H9 (cell line): ENCODE results near the gene SPATA18. TPM values are rescaled to one million over a fixed set of nuclear protein-coding genes. Genes with fewer than 3 reads are reported as not detected.

Source experiments
- DNase-seq: peaks from one replicate; pipeline ENCODE4 v3.0.0-alpha.2; 2017
- H2AFZ ChIP-seq: one replicate; pipeline ENCODE4 v1.6.1; 2013; ENCODE audit warnings: mild to moderate bottlenecking, low read length, control low read depth, moderate library complexity
- H2AK5ac ChIP-seq: 2 replicates; pipeline ENCODE4 v1.6.1; 2013; ENCODE audit warnings: low read length, control low read depth, mixed read lengths; ENCODE audit not compliant: insufficient read length
- H2BK120ac ChIP-seq: one replicate; pipeline ENCODE4 v1.6.1; 2013; ENCODE audit warnings: low read depth, mild to moderate bottlenecking, low read length, control low read depth, inconsistent platforms; ENCODE audit not compliant: poor library complexity, severe bottlenecking
- H2BK12ac ChIP-seq: 2 replicates; pipeline ENCODE4 v1.6.1; 2013; ENCODE audit warnings: low read length, control low read depth, mixed read lengths, low read depth; ENCODE audit not compliant: insufficient read length
- H2BK15ac ChIP-seq: 2 replicates; pipeline ENCODE4 v1.6.1; 2013; ENCODE audit warnings: low read depth, low read length, control low read depth
- H2BK20ac ChIP-seq: one replicate; pipeline ENCODE4 v1.6.1; 2013; ENCODE audit warnings: low read depth, mild to moderate bottlenecking, low read length, control low read depth, inconsistent platforms; ENCODE audit not compliant: poor library complexity, severe bottlenecking
- H2BK5ac ChIP-seq: 2 replicates; pipeline ENCODE4 v1.6.1; 2013; ENCODE audit warnings: low read length, control low read depth, mixed read lengths; ENCODE audit not compliant: insufficient read length
- H3K14ac ChIP-seq: 2 replicates; pipeline ENCODE4 v1.6.1; 2013; ENCODE audit warnings: low read length, control low read depth; ENCODE audit not compliant: insufficient read depth
- H3K18ac ChIP-seq: 2 replicates; pipeline ENCODE4 v1.6.1; 2013; ENCODE audit warnings: low read depth, mild to moderate bottlenecking, mixed read lengths, low read length, control low read depth; ENCODE audit not compliant: insufficient read length
- H3K23ac ChIP-seq: 2 replicates; pipeline ENCODE4 v1.6.1; 2013; ENCODE audit warnings: low read length, control low read depth, mixed read lengths, low read depth; ENCODE audit not compliant: insufficient read length
- H3K23me2 ChIP-seq: 2 replicates; pipeline ENCODE4 v1.6.1; 2013; ENCODE audit warnings: low read depth, mild to moderate bottlenecking, mixed read lengths, low read length, control low read depth; ENCODE audit not compliant: insufficient read length, poor library complexity, severe bottlenecking
- H3K27ac ChIP-seq: 2 replicates; pipeline ENCODE4 v1.5.1; 2013; ENCODE audit warnings: low read length, control low read depth, mixed read lengths, low read depth; ENCODE audit not compliant: insufficient read length
- H3K27me3 ChIP-seq: 2 replicates; pipeline ENCODE4 v1.6.1; 2013; ENCODE audit warnings: low read length, control low read depth, inconsistent platforms; ENCODE audit not compliant: insufficient read depth
- H3K4ac ChIP-seq: 2 replicates; pipeline ENCODE4 v1.6.1; 2013; ENCODE audit warnings: low read depth, mild to moderate bottlenecking, control low read depth, inconsistent platforms, low read length, moderate library complexity
- H3K4me1 ChIP-seq: 2 replicates; pipeline ENCODE4 v1.6.1; 2013; ENCODE audit warnings: low read length, control low read depth, inconsistent platforms; ENCODE audit not compliant: insufficient read depth
- H3K4me2 ChIP-seq: 2 replicates; pipeline ENCODE4 v1.6.1; 2013; ENCODE audit warnings: low read length, control low read depth, mixed read lengths; ENCODE audit not compliant: insufficient read length, insufficient read depth
- H3K56ac ChIP-seq: 2 replicates; pipeline ENCODE4 v1.6.1; 2013; ENCODE audit warnings: low read depth, mild to moderate bottlenecking, mixed read lengths, low read length, control low read depth; ENCODE audit not compliant: insufficient read length
- H3K79me1 ChIP-seq: 2 replicates; pipeline ENCODE4 v1.6.1; 2013; ENCODE audit warnings: low read depth, mild to moderate bottlenecking, moderate library complexity, low read length, control low read depth, inconsistent platforms; ENCODE audit not compliant: insufficient read depth, poor library complexity, severe bottlenecking
- H3K79me2 ChIP-seq: 2 replicates; pipeline ENCODE4 v1.6.1; 2013; ENCODE audit warnings: low read length, control low read depth, inconsistent platforms; ENCODE audit not compliant: insufficient read depth
- H3K9ac ChIP-seq: 2 replicates; pipeline ENCODE4 v1.6.1; 2013; ENCODE audit warnings: low read length, control low read depth, mixed read lengths; ENCODE audit not compliant: insufficient read length; ENCODE audit errors: extremely low read depth
- H3K9me3 ChIP-seq: one replicate; pipeline ENCODE4 v1.6.1; 2013; ENCODE audit warnings: low read depth, low read length, inconsistent platforms; ENCODE audit not compliant: control insufficient read depth
- H3T11ph ChIP-seq: one replicate; pipeline ENCODE4 v1.6.1; 2013; ENCODE audit warnings: mild to moderate bottlenecking, low read length, control low read depth, inconsistent platforms
- H4K20me1 ChIP-seq: one replicate; pipeline ENCODE4 v1.6.1; 2013; ENCODE audit not compliant: control insufficient read depth, insufficient read length, insufficient read depth
- H4K5ac ChIP-seq: 2 replicates; pipeline ENCODE4 v1.6.1; 2013; ENCODE audit warnings: low read depth, mild to moderate bottlenecking, mixed read lengths, low read length, control low read depth; ENCODE audit not compliant: insufficient read length
- H4K8ac ChIP-seq: replicated peaks from 2 replicates; pipeline ENCODE4 v1.6.1; 2013; ENCODE audit warnings: low read length, control low read depth, mixed read lengths, low read depth; ENCODE audit not compliant: insufficient read length
- H4K91ac ChIP-seq: 2 replicates; pipeline ENCODE4 v1.6.1; 2013; ENCODE audit warnings: low read depth, mild to moderate bottlenecking, moderate library complexity, mixed read lengths, low read length, control low read depth; ENCODE audit not compliant: insufficient read length
- H3K27ac Mint-ChIP-seq, 3 experiments: 2 replicates in 2 of 3; 3 replicates in 1 of 3; pipeline ENCODE4 v1.8.0; 2020 to 2021; ENCODE audit warnings: mixed read lengths in 3 of 3, mild to moderate bottlenecking in 1 of 3, moderate library complexity in 1 of 3
- H3K27me3 Mint-ChIP-seq: 2 replicates; pipeline ENCODE4 v1.8.0; 2021; ENCODE audit warnings: low read depth, mild to moderate bottlenecking, moderate library complexity, mixed read lengths
- H3K36me3 Mint-ChIP-seq, 3 experiments: 2 replicates in 2 of 3; 3 replicates in 1 of 3; pipeline ENCODE4 v1.8.0; 2020 to 2021; ENCODE audit warnings: low read depth in 3 of 3, mixed read lengths in 3 of 3; ENCODE audit not compliant: insufficient read depth in 1 of 3
- H3K4me1 Mint-ChIP-seq, 2 experiments: 2 replicates each; pipeline ENCODE4 v1.8.0; 2020; ENCODE audit warnings: mixed read lengths in 2 of 2
- H3K4me3 Mint-ChIP-seq, 2 experiments: 2 replicates in 1 of 2; 3 replicates in 1 of 2; pipeline ENCODE4 v1.8.0; 2020 to 2021; ENCODE audit warnings: mild to moderate bottlenecking in 2 of 2, mixed read lengths in 2 of 2, moderate library complexity in 1 of 2
- H3K9me3 Mint-ChIP-seq, 2 experiments: 2 replicates in 1 of 2; 3 replicates in 1 of 2; pipeline ENCODE4 v1.8.0; 2020; ENCODE audit warnings: mild to moderate bottlenecking in 2 of 2, mixed read lengths in 2 of 2, moderate library complexity in 1 of 2
- WGBS: extraction: QIAGEN DNeasy Blood & Tissue Kit; methylation state at CpG from one replicate; pipeline ENCODE4 v1.1.7; 2013; ENCODE audit warnings: missing lambda C conversion rate, low lambda C conversion rate, mixed read lengths; ENCODE audit not compliant: insufficient read length; ENCODE audit errors: extremely low coverage; 5-methylcytosine and 5-hydroxymethylcytosine counted together
- total RNA-seq: library from RNA; stranded (reverse); gene quantifications from 2 replicates; pipeline ENCODE4 v1.2.1, GENCODE V29; 2021
- TF ChIP-seq, protein P1 (sequence below): fragments of 200-600 bp; sonication (generic); conservative IDR thresholded peaks from 3 replicates; pipeline ENCODE4 v1.8.0; 2021; ENCODE audit warnings: antibody characterized with exemption, mild to moderate bottlenecking

SPATA18 gene
- total RNA-seq, 1 experiment from 2014 or later, result 3.9 TPM

DNA sequence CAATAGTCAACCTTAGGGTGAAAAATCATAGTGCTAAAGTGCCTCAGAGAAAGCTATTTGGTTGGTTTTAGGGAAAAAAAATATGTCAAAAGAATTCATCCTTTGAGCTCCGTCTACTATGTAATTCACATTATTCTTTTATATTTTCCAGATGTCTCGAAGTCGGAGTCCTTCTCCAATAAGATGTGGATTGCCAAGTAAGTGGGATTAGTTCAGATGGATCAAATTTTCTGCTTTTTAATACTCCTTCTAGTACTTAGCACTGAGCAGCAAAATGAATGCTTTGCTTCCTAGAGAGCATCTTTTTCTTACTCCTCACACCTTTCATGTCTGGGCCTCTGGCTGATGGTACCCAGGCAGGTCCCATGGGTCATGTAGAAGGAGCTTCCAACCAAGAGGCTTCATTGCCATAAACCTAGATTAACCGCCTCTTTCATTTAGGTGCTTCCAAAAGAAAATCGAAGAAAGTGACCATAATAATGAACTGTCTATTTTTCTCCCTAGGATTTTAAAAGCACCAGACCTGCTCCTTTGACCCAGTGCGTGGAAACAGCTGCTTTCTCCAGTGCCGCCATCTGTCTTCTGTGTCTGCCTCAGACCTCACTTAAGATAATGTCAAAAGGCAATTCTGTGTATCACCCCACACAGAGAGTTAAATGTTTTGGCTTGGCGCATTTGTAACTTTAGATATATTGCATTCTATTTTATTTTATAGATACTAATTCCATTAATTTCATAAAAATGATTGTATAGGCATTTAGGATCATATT lies 43.5 kb downstream of the SPATA18 start:
- Histone ChIP-seq H2AFZ (no peak overlapping the region), H3K18ac (no peak overlapping the region), H3K27me3 (no peaks in the 10 kb centered on the region), H2BK120ac (no peak overlapping the region), H2BK5ac (no peak overlapping the region), H3K9ac (no peak overlapping the region), H4K8ac (no peak overlapping the region), H3K9me3 (no peaks in the 10 kb centered on the region), H3K79me2 (no peaks in the 10 kb centered on the region), H3K23ac (no peak overlapping the region), H3K56ac (no peak overlapping the region), H4K91ac (no peak overlapping the region), H3K4me1 (no peaks in the 10 kb centered on the region), H3K79me1 (no peaks in the 10 kb centered on the region), H2AK5ac (no peak overlapping the region), H3K4ac (no peak overlapping the region), H2BK12ac (no peak overlapping the region), H2BK15ac (no peak overlapping the region), H2BK20ac (no peak overlapping the region), H4K5ac (no peak overlapping the region), H3K4me2 (no peak overlapping the region), H4K20me1 (no peaks in the 10 kb centered on the region), H3K27ac (no peak overlapping the region), H3K23me2 (no peaks in the 10 kb centered on the region), H3K14ac (no peak overlapping the region), H3T11ph (no peak overlapping the region)
- TF ChIP-seq, protein P1, sequence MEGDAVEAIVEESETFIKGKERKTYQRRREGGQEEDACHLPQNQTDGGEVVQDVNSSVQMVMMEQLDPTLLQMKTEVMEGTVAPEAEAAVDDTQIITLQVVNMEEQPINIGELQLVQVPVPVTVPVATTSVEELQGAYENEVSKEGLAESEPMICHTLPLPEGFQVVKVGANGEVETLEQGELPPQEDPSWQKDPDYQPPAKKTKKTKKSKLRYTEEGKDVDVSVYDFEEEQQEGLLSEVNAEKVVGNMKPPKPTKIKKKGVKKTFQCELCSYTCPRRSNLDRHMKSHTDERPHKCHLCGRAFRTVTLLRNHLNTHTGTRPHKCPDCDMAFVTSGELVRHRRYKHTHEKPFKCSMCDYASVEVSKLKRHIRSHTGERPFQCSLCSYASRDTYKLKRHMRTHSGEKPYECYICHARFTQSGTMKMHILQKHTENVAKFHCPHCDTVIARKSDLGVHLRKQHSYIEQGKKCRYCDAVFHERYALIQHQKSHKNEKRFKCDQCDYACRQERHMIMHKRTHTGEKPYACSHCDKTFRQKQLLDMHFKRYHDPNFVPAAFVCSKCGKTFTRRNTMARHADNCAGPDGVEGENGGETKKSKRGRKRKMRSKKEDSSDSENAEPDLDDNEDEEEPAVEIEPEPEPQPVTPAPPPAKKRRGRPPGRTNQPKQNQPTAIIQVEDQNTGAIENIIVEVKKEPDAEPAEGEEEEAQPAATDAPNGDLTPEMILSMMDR, result no peak
- H3K27me3 Mint-ChIP-seq, result no peaks in the 10 kb centered on the region
- no peak overlapping the region for H3K4me3 Mint-ChIP-seq
- DNase-seq, result no peak
- no CpG with 5 or more reads among the region's 8 CpGs for WGBS
- H3K9me3 Mint-ChIP-seq, result no peaks in the 10 kb centered on the region
- H3K4me1 Mint-ChIP-seq, result peaks cover 4 to 8% of the 10 kb centered on the region in 2 experiments; a peak in 3 of 4 replicates
- H3K27ac Mint-ChIP-seq, result no peak overlapping the region
- H3K36me3 Mint-ChIP-seq, result no peaks in the 10 kb centered on the region
